ENCODE results near the gene UBE3B.

Gene UBE3B

GRCh38 chr12:109475993-109476806 is 1.2 kb upstream of the UBE3B start:
- no peak for TF ChIP-seq CTCF (IDR thresholded peaks at IDR 0.05; ENCODE audit: extremely low read depth, missing control alignments)
- no peak for DNase-seq (ENCODE audit: low spot score)

- no peak for DNase-seq (ENCODE audit: low spot score)
- no peak for TF ChIP-seq CTCF (IDR thresholded peaks at IDR 0.05; ENCODE audit: extremely low read depth, missing control alignments)
These were observed 638 bp upstream of the UBE3B start for GRCh38 chr12:109476807-109477184.

- no peak for TF ChIP-seq CTCF (IDR thresholded peaks at IDR 0.05; ENCODE audit: extremely low read depth, missing control alignments)
- DNase-seq (ENCODE audit: low spot score): no peak
These were observed 505 bp downstream of the UBE3B start for GRCh38 chr12:109477963-109478315.

- DNase-seq (ENCODE audit: low spot score): no peak
- no peak for TF ChIP-seq CTCF (IDR thresholded peaks at IDR 0.05; ENCODE audit: extremely low read depth, missing control alignments)
These were observed 2.3 kb downstream of the UBE3B start for GRCh38 chr12:109479761-109480160.

GRCh38 chr12:109480356-109480755 is 2.9 kb downstream of the UBE3B start:
- TF ChIP-seq CTCF (IDR thresholded peaks at IDR 0.05; ENCODE audit: extremely low read depth, missing control alignments): no peak
- no peak for DNase-seq (ENCODE audit: low spot score)

GRCh38 chr12:109481863-109482262 is 4.4 kb downstream of the UBE3B start:
- no peak for TF ChIP-seq CTCF (IDR thresholded peaks at IDR 0.05; ENCODE audit: extremely low read depth, missing control alignments)
- DNase-seq (ENCODE audit: low spot score): no peak

GRCh38 chr12:109482491-109482890 is 5.1 kb downstream of the UBE3B start:
- no peak for TF ChIP-seq CTCF (IDR thresholded peaks at IDR 0.05; ENCODE audit: extremely low read depth, missing control alignments)

More at GRCh38 chr12:109482491-109482890, 5.1 kb downstream of the UBE3B start:
- DNase-seq (ENCODE audit: low spot score): no peak

Measured in GM20000 (cell line).